Stomach (tissue), 9 donors: ENCODE data around the gene RTTN. TPM values are rescaled to one million over a fixed set of nuclear protein-coding genes. Genes with fewer than 3 reads are reported as not detected.

Source experiments
- DNase-seq, 2 donors: peaks; one replicate each; pipeline versions ENCODE4 v3.0.0 to v3.0.0-alpha.2; 2013 to 2019
- H3K27ac ChIP-seq, 5 donors: fragments of 200-600 bp in 4 of 5; sonication (generic) in 4 of 5; one replicate each; pipeline ENCODE4 v1.5.1; 2013 to 2019; ENCODE audit warnings: mild to moderate bottlenecking in 1 of 5, moderate library complexity in 1 of 5
- H3K27me3 ChIP-seq, 3 donors: fragments of 200-600 bp; sonication (generic); one replicate each; pipeline ENCODE4 v1.5.1; 2017 to 2019; ENCODE audit warnings: mixed run types in 1 of 3
- H3K36me3 ChIP-seq, 4 donors: fragments of 200-600 bp; sonication (generic); 1 replicate in 3 of 4; 2 replicates in 1 of 4; pipeline ENCODE4 v1.5.1; 2016 to 2019
- H3K4me1 ChIP-seq, 4 donors: fragments of 200-600 bp; sonication (generic); one replicate each; pipeline ENCODE4 v1.5.1; 2016 to 2019
- H3K4me3 ChIP-seq, 4 donors: fragments of 200-600 bp; sonication (generic) in 3 of 4; one replicate each; pipeline ENCODE4 v1.5.1; 2016 to 2019; ENCODE audit warnings: mild to moderate bottlenecking in 1 of 4
- H3K9me3 ChIP-seq, 4 donors: fragments of 200-600 bp; sonication (generic); one replicate each; pipeline ENCODE4 v1.5.1; 2016 to 2019
- EP300 ChIP-seq: sonication (generic); formaldehyde crosslinking; IDR thresholded peaks from one replicate; pipeline ENCODE4 v1.6.1; 2017; ENCODE audit warnings: antibody characterized with exemption
- POLR2A ChIP-seq, 4 donors: fragments of 450-650 bp; IDR thresholded peaks; one replicate each; pipeline ENCODE4 v1.6.1; 2016; ENCODE audit warnings: antibody characterized with exemption in 4 of 4, control low read depth in 2 of 4, mild to moderate bottlenecking in 1 of 4, moderate library complexity in 1 of 4
- POLR2AphosphoS5 ChIP-seq, 3 donors: sonication (generic); formaldehyde crosslinking; IDR thresholded peaks; one replicate each; pipeline ENCODE4 v1.6.1; 2016; ENCODE audit warnings: antibody characterized with exemption in 3 of 3
- WGBS, 5 donors: extraction: QIAGEN DNeasy Blood & Tissue Kit in 3 of 5; methylation state at CpG; one replicate each; pipeline versions ENCODE4 v1.1.5 to v1.1.7; 2013 to 2018; 5-methylcytosine and 5-hydroxymethylcytosine counted together
- intact Hi-C: fragments of 100-400 bp; cut with DNase I; formaldehyde crosslinking; loops from one replicate; pipeline ENCODE4 v1.15.1; 2023; ENCODE audit warnings: low total_unique reads
- polyA plus RNA-seq, 3 donors: library from polyadenylated mRNA; stranded (reverse); fragments of 200-250 nt; gene quantifications; one replicate each; pipeline ENCODE4 v1.2.3, GENCODE V29; 2013
- total RNA-seq, 5 donors: library from RNA; depleted of rRNA; stranded (reverse); fragments of >200 nt; gene quantifications; one replicate each; pipeline versions ENCODE4 v1.1.0 to v1.2.3, GENCODE V29; 2014 to 2016
- TF ChIP-seq, protein P1 (sequence below), 7 experiments: fragments of 450-650 bp in 4 of 7; fragments of 200-600 bp in 3 of 7; sonication (generic) in 3 of 7; IDR thresholded peaks; one replicate each; pipeline ENCODE4 v1.5.1; 2016 to 2019; ENCODE audit warnings: antibody characterized with exemption in 7 of 7, control low read depth in 2 of 7, mild to moderate bottlenecking in 1 of 7
- donor health status: healthy with polysubstance abuse.
- donor health status: Bipolar disorder and iron deficiency.
- donor health status: healthy.

Gene RTTN
- total and polyA plus RNA-seq, 8 donors: 2.1 to 52.1 (median 10.2) TPM

GRCh38 chr18:70183441-70183840 is 22.0 kb downstream of the RTTN start:
- Histone ChIP-seq H3K36me3 (peaks cover 0 to 44% (median 38%) of the 10 kb centered on the region in 4 donors), H3K4me1 (no peaks in the 10 kb centered on the region), H3K4me3 (no peak overlapping the region), H3K27me3 (no peaks in the 10 kb centered on the region), H3K9me3 (no peaks in the 10 kb centered on the region), H3K27ac (no peak overlapping the region)
- WGBS, 5 donors: 83 to 96% (median 93%) methylated on average over 2 of the region's 2 CpGs
- TF ChIP-seq, protein P1, sequence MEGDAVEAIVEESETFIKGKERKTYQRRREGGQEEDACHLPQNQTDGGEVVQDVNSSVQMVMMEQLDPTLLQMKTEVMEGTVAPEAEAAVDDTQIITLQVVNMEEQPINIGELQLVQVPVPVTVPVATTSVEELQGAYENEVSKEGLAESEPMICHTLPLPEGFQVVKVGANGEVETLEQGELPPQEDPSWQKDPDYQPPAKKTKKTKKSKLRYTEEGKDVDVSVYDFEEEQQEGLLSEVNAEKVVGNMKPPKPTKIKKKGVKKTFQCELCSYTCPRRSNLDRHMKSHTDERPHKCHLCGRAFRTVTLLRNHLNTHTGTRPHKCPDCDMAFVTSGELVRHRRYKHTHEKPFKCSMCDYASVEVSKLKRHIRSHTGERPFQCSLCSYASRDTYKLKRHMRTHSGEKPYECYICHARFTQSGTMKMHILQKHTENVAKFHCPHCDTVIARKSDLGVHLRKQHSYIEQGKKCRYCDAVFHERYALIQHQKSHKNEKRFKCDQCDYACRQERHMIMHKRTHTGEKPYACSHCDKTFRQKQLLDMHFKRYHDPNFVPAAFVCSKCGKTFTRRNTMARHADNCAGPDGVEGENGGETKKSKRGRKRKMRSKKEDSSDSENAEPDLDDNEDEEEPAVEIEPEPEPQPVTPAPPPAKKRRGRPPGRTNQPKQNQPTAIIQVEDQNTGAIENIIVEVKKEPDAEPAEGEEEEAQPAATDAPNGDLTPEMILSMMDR (IDR thresholded peaks at IDR 0.05): no peak
- no peak for TF ChIP-seq EP300
- TF ChIP-seq POLR2AphosphoS5 (IDR thresholded peaks at IDR 0.05): no peak
- TF ChIP-seq POLR2A (IDR thresholded peaks at IDR 0.05): no peak
- intact Hi-C loops: no loop called here
- no peak for DNase-seq

GRCh38 chr18:70182548-70182947 is 22.9 kb downstream of the RTTN start:
- Histone ChIP-seq H3K9me3 (no peaks in the 10 kb centered on the region), H3K36me3 (peaks cover 0 to 36% (median 32%) of the 10 kb centered on the region in 4 donors), H3K27me3 (no peaks in the 10 kb centered on the region), H3K4me3 (no peak overlapping the region), H3K4me1 (no peaks in the 10 kb centered on the region), H3K27ac (no peak overlapping the region)
- no peak for DNase-seq
- TF ChIP-seq EP300: no peak
- TF ChIP-seq POLR2AphosphoS5 (IDR thresholded peaks at IDR 0.05): no peak
- TF ChIP-seq, protein P1 (IDR thresholded peaks at IDR 0.05): no peak
- TF ChIP-seq POLR2A (IDR thresholded peaks at IDR 0.05): no peak
- intact Hi-C loops: no loop called here

DNA sequence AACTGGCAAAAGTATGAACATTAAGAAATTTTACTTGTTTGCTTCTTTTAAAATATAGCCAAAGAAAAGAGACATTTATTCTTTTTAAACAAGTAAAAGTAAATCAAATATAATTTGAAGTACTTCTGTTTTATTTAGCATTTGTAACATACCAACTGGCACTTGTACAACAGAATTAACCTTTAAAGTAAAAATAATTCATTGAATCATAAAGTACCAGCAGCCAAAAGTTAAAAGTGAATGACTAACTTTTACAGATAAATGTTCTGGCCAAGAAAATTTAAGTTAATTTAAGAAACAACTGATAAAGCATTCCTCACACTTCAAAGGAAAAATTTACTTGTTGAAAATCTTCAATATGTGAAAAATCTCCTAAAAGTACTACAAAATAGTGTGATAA is 23.8 kb downstream of the RTTN start:
- peaks cover 0 to 27% (median 25%) of the 10 kb centered on the region in 4 donors for H3K36me3 ChIP-seq
- TF ChIP-seq POLR2AphosphoS5 (IDR thresholded peaks at IDR 0.05): no peak
- H3K27ac ChIP-seq: no peak overlapping the region
- H3K4me3 ChIP-seq: no peak overlapping the region
- no peaks in the 10 kb centered on the region for H3K9me3 ChIP-seq
- intact Hi-C loops: no loop called here
- no peaks in the 10 kb centered on the region for H3K4me1 ChIP-seq
- no peaks in the 10 kb centered on the region for H3K27me3 ChIP-seq
- DNase-seq: no peak

DNA sequence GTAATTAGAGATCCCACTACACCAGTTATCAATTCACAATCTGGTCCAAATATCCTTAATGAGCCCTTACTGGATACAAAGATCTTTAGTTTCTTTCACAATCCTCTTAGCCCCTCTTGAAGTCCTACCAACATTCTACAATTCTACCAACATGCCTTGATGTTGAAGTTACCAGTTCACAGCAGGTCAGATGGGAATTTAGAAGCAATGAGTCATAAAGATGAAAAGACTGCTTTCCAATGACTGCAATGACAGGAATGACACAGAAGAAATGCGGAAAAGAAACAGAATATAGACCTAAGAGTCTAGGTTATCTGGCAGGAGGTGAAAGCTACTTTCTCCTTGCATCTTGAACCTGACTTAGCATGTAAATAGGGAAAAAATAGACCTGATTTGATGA is 24.5 kb downstream of the RTTN start:
- Histone ChIP-seq H3K27me3 (no peaks in the 10 kb centered on the region), H3K27ac (no peak overlapping the region), H3K4me3 (no peak overlapping the region), H3K4me1 (no peaks in the 10 kb centered on the region), H3K9me3 (no peaks in the 10 kb centered on the region), H3K36me3 (peaks cover 0 to 27% (median 24%) of the 10 kb centered on the region in 4 donors)
- no peak for TF ChIP-seq POLR2AphosphoS5 (IDR thresholded peaks at IDR 0.05)
- TF ChIP-seq, protein P1 (IDR thresholded peaks at IDR 0.05): no peak
- no peak for TF ChIP-seq POLR2A (IDR thresholded peaks at IDR 0.05)
- TF ChIP-seq EP300: no peak
- DNase-seq: no peak
- 81 to 97% (median 88%) methylated on average over 1 of the region's 1 CpG for WGBS, 5 donors
- intact Hi-C loops: no loop called here

DNA sequence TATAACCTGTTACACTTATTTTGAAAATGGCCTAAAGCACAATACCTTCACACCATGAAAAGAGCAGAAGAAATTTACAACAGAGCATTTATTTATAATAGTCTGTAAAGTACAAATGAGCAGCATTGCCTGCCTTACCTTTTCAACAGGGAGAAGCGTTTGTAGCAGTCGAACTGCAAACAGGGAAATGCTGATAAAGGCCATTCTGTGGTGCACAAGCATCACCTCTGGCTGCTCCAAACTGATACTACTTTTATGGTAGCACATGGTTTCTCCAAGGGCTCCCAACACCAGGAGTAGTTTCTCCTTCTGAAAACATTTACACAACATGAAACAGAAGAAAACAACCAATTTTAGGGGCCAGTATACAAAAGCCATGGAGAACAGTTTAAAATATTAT is 28.9 kb downstream of the RTTN start:
- H3K36me3 ChIP-seq: peaks cover 0 to 23% (median 7%) of the 10 kb centered on the region in 4 donors
- no peak overlapping the region for H3K4me3 ChIP-seq
- intact Hi-C loops: no loop called here
- H3K4me1 ChIP-seq: no peaks in the 10 kb centered on the region
- no peaks in the 10 kb centered on the region for H3K9me3 ChIP-seq
- no peak for DNase-seq
- TF ChIP-seq, protein P1 (IDR thresholded peaks at IDR 0.05): no peak
- TF ChIP-seq EP300 (no peak), POLR2A (IDR thresholded peaks at IDR 0.05) (no peak), POLR2AphosphoS5 (IDR thresholded peaks at IDR 0.05) (no peak)
- 29 to 70% (median 46%) methylated on average over 2 of the region's 2 CpGs for WGBS, 5 donors
- H3K27me3 ChIP-seq: no peaks in the 10 kb centered on the region
- H3K27ac ChIP-seq: no peak overlapping the region
